Measurements from ENCODE around the gene KIF26B.
"Not testable (repeated sequence)": the region's sequence is repeated elsewhere in the genome, so short reads cannot be mapped to it uniquely, and the experiment has no call there.

KIF26B gene

DNA sequence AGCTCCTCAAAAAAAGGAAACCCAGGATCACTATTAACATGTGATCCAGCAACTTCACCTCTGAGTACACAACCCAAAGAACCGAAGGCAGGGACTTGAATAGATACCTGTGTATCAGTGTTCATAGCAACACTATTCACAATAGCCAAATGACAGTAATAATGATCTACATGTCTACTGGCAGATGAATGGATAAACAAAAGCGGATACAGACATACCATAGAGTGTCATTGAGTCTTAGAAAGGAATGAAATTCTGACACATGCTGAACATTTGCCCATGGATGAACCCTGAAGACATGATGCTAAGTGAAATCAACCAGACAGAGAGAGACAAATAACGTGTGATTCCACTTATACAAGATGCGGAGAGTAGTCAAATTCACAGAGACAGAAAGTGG, 564.2 kb downstream of the KIF26B start:
- no peak overlapping the region for H3K4me3 ChIP-seq (ENCODE audit: low read depth, low read length)
- TF ChIP-seq, protein P1, sequence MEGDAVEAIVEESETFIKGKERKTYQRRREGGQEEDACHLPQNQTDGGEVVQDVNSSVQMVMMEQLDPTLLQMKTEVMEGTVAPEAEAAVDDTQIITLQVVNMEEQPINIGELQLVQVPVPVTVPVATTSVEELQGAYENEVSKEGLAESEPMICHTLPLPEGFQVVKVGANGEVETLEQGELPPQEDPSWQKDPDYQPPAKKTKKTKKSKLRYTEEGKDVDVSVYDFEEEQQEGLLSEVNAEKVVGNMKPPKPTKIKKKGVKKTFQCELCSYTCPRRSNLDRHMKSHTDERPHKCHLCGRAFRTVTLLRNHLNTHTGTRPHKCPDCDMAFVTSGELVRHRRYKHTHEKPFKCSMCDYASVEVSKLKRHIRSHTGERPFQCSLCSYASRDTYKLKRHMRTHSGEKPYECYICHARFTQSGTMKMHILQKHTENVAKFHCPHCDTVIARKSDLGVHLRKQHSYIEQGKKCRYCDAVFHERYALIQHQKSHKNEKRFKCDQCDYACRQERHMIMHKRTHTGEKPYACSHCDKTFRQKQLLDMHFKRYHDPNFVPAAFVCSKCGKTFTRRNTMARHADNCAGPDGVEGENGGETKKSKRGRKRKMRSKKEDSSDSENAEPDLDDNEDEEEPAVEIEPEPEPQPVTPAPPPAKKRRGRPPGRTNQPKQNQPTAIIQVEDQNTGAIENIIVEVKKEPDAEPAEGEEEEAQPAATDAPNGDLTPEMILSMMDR (IDR thresholded peaks at IDR 0.05; ENCODE audit: control insufficient read depth, extremely low read depth, insufficient read depth) = no peak
- no peak for DNase-seq (ENCODE audit: low read depth)

DNA sequence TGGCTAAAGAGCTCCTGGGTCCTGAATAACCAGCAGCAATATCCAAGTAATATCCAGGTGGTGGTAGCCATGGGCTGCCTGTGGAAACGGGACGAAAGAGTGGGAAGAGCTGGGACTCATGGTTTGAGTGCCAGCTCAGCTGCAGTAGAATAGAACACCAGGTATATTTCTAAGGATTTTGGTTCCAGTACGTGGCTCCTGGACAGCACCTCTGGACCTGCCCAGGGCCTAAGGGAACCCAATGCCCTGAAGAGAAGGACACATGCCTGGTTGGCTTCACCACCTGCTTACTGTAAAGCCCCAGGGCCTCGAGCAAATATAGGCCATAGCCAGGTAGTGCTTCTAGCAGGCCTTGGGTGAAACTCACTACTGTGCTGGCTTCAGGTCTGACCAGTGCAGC, 566.7 kb downstream of the KIF26B start:
- no peak overlapping the region for H3K4me3 ChIP-seq (ENCODE audit: low read depth, low read length)
- DNase-seq (ENCODE audit: low read depth) = no peak
- TF ChIP-seq, protein P1 (IDR thresholded peaks at IDR 0.05; ENCODE audit: control insufficient read depth, extremely low read depth, insufficient read depth) = no peak

DNA sequence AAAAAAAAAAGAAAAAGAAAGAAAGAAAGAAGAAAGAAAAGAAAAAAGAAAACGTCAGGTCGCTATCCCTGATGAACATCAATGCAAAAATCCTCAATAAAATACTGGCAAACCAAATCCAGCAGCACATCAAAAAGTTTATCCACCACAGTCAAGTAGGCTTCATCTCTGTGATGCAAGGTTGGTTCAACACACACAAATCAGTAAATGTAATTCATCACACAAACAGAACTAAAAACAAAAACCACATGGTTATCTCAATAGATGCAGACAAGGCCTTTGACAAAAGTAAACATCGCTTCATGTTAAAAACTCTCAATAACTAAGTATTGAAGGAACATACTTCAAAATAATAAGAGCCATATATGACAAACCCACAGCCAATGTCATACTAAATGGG, 573.2 kb downstream of the KIF26B start:
- H3K4me3 ChIP-seq (ENCODE audit: low read depth, low read length); DNase-seq (ENCODE audit: low read depth): not testable (repeated sequence)

DNA sequence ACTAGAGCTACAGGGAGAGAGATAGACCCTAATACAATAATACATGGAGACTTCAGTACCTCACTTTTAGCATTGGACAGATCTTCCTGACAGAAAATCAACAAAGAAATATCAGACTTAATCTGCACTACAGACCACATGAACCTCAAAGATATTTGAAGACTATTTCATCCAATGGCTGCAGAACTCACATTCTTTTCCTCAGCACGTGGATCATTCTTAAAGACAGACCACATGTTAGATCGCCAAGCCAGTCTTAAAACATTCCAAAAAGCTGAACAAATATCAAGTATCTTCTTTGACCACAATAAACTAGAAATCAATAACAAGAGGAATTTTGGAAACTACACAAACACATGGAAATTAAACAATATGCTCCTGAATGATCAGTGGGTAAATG, 576.0 kb downstream of the KIF26B start:
- H3K4me3 ChIP-seq (ENCODE audit: low read depth, low read length) = no peak overlapping the region
- TF ChIP-seq, protein P1 (IDR thresholded peaks at IDR 0.05; ENCODE audit: control insufficient read depth, extremely low read depth, insufficient read depth) = no peak
- no peak for DNase-seq (ENCODE audit: low read depth)

DNA sequence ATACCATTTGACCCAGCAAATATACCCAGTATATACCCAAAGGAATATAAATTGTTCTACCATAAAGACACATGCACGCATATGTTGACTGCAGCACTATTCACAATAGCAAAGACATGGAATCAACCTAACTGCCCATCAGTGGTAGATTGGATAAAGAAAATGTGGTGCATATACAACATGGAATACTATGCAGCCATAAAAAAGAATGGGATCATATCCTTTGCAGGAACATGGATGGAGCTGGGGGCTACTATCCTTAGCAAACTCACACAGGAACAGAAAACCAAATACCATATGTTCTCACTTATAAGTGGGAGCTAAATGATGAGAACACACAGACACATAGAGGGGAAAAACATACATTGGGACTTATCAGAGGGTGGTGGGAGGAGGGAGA, 585.6 kb downstream of the KIF26B start:
- not testable (repeated sequence) for H3K4me3 ChIP-seq (ENCODE audit: low read depth, low read length); DNase-seq (ENCODE audit: low read depth)

DNA sequence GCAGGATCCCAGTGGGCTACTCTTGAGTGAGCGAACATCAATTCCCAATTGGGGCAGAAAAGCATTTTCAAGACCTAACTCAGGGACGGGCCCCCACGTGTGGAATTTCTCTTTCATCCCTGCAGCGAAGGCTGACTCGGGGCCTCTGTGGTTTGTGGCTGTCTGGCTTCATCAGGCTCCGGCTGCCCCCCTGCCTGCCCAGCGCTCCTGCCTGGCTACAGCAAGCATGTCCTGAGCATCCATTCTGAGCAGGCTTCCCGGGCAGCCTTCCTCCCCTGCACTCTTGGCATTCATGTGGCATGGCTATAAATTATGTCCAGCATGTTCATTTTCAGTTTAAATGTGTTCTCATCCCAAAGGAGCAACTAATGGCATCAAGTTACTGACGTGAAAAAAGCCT, 588.1 kb downstream of the KIF26B start:
- no peak overlapping the region for H3K4me3 ChIP-seq (ENCODE audit: low read depth, low read length)
- DNase-seq (ENCODE audit: low read depth) = no peak
- TF ChIP-seq, protein P1 (IDR thresholded peaks at IDR 0.05; ENCODE audit: control insufficient read depth, extremely low read depth, insufficient read depth) = no peak

DNA sequence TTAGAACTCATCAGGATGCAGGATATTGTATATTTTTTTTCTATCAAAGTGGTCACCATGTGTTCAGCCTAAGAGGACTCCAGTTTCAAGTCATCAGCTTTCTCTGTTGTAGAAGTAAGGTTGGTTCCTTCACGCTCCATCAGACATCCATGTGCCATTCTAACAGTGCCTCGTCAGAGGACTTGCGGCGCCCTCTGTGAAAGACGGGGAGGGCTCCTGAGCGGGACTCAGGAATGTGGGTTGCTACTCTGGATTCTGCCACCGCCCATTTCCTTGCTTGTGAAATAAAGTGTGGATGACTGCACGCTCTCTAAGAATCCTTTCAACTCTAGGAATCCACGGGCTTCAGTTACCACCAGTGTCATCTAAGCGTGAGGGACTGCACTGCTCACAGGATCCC, 593.5 kb downstream of the KIF26B start:
- H3K4me3 ChIP-seq (ENCODE audit: low read depth, low read length) = no peak overlapping the region
- no peak for DNase-seq (ENCODE audit: low read depth)
- TF ChIP-seq, protein P1 (IDR thresholded peaks at IDR 0.05; ENCODE audit: control insufficient read depth, extremely low read depth, insufficient read depth) = no peak

DNA sequence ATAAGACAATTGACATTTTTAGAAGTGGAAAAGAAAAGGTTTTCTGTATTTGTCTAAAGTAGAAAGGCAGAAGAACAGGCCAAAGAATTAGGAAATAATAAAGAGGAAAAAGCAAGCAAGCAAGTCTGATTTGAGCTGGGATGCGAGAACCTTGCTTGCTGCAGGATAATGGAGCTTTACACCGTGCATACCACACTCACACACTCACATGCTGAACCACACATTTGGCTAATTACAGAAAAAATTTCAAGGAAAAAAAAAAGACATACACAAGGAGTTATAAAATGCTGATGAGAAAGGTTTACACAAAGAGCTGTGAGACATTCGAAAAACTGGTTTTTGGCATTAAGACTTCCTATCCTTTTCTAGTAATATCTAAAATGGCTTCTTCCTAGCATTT, 593.9 kb downstream of the KIF26B start:
- DNase-seq (ENCODE audit: low read depth) = no peak
- TF ChIP-seq, protein P1 (IDR thresholded peaks at IDR 0.05; ENCODE audit: control insufficient read depth, extremely low read depth, insufficient read depth) = no peak
- no peak overlapping the region for H3K4me3 ChIP-seq (ENCODE audit: low read depth, low read length)

All from LNCaP clone FGC (cell line).